ENCODE measurements around the gene CRELD1.

CRELD1 gene

GRCh38 chr3:9955611-9956352, 22.1 kb downstream of the CRELD1 start:
- no peak for DNase-seq (ENCODE audit: low read depth in 2 of 2)

- no peak for DNase-seq (ENCODE audit: low read depth in 2 of 2)
These were observed 23.6 kb downstream of the CRELD1 start for GRCh38 chr3:9957214-9957613.

- DNase-seq (ENCODE audit: low read depth in 2 of 2): no peak
These were observed 31.7 kb downstream of the CRELD1 start for GRCh38 chr3:9965200-9965875.

- DNase-seq (ENCODE audit: low read depth in 2 of 2): no peak
These were observed 33.2 kb downstream of the CRELD1 start for GRCh38 chr3:9966841-9967240.

- DNase-seq (ENCODE audit: low read depth in 2 of 2): no peak
These were observed 36.0 kb downstream of the CRELD1 start for GRCh38 chr3:9969632-9970019.

GRCh38 chr3:9970020-9970652, 36.5 kb downstream of the CRELD1 start:
- no peak for DNase-seq (ENCODE audit: low read depth in 2 of 2)

GRCh38 chr3:9976721-9977709, 43.4 kb downstream of the CRELD1 start:
- DNase-seq (ENCODE audit: low read depth in 2 of 2): no peak

GRCh38 chr3:9978710-9979305, 45.2 kb downstream of the CRELD1 start:
- DNase-seq (ENCODE audit: low read depth in 2 of 2): no peak

GRCh38 chr3:9980251-9980650, 46.6 kb downstream of the CRELD1 start:
- DNase-seq (ENCODE audit: low read depth in 2 of 2): no peak

- DNase-seq (ENCODE audit: low read depth in 2 of 2): no peak
These were observed 52.6 kb downstream of the CRELD1 start for GRCh38 chr3:9986230-9986725.

- no peak for DNase-seq (ENCODE audit: low read depth in 2 of 2)
These were observed 60.6 kb downstream of the CRELD1 start for GRCh38 chr3:9994086-9994844.

All from stimulated activated CD8-positive, alpha-beta memory T cell treated with anti-CD3 and anti-CD28 coated beads, Interleukin-7, amount 100 ng/mL, for 4 hours (primary cell).